Fibroblast of skin of right biceps (primary cell): ENCODE results near the gene NTF3.
A peak's percentile ranks its signal among the peaks of the same experiment; 100 is the strongest.

ENCODE experiments used
- DNase-seq: peaks from one replicate; pipeline ENCODE4 v3.0.0-alpha.2; 2013

The NTF3 gene

DNA sequence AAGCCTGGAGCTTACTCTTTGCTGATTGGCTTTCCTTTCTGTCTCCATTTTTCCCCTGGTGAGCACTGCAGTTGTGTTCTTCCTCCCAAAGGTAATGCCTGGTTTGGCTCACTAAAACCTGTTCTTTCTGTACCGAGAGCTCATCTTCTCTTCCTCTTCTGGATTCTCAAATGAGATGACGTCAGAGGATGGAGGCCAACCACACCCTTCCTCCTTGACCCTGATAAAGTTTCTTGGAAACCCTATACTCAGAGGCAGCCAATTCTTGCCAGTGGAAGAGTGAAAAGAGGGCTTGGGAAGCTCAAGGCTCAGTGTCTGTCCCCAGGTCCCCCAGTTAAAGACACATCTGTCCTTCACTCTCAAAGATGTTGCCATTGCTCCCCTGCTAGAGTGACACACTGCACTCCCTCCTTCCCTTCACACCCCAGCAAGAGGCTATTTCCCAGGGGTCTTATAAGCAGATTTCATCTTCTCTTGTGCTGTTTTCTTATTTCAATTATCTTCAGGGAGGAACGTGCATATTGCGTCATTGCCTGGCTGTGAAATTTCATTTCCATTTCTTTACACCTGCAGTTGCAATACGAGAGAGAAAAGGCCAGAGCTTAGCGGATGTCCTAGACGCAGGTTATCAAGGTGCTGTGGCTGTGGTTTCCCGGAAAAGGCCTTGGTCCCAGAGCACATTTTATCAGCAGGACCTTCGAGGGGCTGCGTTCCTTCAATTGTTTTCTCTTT is 27.3 kb downstream of the NTF3 start:
- DNase-seq: no peak

DNA sequence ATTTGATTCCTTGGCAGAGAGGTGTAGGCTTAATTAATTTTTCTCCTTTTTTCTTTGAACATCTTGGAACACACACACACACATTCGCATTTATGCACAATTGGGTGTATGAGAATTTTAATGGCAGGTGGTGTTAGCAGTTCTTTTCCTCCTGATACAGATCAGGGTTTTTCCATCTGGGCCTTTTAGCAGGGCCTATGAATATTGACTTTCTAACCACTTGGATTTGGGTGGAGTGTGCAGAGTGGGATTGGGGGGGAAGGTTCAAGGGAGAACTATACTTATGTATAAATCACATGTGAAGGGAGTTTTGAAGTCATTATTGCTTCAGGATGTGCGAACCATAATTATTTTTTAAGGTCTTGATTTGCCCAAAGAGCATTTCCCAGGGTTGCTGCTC is 28.9 kb downstream of the NTF3 start:
- no peak for DNase-seq

DNA sequence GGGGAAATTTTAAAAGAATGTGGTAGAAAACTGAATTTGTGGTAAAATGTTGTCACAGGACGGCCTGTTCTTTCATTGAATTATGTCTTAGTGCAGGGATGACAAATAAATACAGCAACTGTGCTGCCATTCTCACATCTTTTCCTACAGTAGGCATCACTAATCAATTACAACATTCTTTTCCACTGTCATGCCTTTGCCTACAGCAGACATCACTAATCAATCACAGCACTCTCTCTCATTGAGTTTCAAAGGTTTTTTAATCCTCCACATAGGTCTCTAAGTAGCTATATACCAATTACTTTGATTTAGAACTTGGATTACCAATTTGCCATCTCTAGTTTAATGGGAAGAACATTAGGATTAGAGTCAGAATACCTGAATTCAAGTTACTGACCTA is 30.1 kb downstream of the NTF3 start:
- no peak for DNase-seq

DNA sequence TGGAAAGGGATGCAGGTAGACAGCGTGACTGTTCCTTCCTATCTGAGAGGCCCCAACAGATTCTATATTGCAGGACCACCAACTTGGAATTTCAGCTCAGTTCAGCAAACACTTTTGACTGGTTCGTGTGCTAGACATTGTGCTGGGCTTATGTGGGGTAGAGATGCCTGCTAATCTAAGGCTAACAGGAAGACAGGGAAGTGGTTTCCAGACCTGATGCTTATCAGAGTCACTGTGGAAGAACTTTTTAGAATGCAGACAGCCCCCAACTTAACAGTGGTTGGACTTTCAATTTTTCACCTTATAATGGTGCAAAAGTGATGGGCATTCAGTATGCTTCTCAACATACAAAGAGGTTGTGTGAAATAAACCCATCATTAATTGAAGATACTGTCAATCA is 32.2 kb downstream of the NTF3 start:
- no peak for DNase-seq

DNA sequence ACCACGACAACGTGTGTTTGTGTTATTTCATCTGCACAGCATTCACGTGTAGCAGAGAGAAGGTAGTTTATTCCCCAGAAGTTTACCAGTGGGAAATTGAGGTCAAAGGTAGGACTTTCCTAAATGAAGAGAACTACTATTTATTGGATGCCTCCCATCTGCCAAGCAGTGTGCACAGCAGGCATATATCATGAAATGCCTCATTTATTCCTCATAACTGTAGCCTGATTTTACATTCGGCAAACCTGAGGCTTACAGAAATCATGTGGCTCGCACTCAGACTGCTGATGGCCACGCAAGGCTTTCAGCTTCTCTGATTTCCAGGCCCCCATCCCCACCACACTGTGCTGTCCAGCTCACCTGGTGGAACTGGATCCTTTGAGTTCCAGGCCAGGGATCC is 33.5 kb downstream of the NTF3 start:
- DNase-seq: no peak

DNA sequence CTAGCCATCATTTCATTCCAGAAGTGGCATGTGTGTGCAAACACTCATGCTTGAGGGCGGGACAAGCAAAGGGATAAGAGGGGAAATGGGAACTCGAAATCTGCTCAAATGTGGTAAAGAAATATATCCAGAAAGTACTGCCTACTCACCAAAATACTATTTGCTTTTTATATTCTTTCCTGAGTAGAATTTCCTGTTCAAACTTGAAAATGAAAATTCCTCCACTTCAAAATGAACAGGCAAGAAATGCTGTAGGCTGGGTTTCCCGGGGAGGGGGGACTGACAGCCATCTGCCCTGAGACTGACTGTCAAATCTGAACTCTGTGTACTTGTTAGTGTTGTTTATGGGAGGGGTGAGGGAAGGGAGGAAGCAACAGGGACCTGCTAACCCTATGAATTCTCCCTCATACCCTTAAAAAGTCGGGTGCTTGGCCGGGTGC is 34.6 kb downstream of the NTF3 start:
- DNase-seq: peak; percentile 82

DNA sequence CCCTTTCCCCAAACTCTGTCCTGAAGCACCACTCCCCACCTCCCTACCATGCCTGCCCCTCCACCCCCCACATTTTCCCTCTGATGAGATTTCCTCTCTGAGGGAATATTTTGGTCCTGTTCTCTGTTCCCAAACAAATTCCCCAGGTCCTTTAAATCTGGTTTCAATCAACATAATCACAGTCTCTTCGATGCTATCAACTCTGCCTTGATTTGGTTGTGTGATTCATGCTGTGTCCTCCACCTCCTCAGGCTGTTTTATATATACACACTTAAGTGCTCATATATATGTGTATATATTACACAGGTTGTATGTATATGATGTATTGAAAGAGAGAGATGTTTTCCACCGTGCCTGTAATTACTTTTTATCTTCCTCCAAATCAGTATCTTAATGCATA is 36.0 kb downstream of the NTF3 start:
- peak; percentile 79 for DNase-seq

DNA sequence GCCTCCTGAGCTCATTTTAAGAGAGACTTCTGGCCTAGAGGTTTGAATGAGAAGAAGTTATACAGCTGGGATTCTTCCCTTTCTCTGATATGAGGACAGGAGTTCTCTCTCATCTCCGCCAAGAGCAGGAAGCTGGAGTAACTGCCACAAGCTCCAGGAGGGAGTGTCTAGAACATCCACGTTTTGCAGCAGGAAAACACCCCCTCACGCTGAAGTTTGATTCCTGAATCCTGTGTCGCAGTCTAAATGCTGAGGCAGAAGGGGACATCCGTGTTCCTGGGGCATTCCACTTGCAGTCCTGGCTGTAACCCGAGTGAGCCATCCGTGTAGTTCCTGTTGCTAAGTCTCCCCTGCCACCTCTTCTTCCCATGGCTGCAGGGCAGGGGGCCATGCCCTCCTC is 38.3 kb downstream of the NTF3 start:
- DNase-seq: peak; percentile 19

DNA sequence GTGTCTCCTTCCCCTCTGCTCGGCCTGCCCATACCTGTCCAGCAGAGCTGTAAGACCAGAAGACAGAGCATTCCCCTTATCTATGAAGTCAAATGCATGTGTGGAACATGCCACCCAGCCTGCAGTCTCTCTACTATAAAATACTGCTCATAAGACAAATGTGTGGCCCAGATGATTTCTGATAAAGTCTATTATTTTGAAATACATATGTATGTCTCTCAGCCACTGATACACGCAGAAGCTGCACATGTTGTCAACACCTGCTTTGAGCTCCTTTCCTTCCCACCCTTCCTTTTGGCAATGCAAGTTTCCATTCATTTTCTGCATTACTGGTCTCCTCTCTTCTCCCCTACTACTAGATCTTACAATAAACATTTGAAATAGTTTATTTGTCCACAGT is 38.8 kb downstream of the NTF3 start:
- DNase-seq: no peak

DNA sequence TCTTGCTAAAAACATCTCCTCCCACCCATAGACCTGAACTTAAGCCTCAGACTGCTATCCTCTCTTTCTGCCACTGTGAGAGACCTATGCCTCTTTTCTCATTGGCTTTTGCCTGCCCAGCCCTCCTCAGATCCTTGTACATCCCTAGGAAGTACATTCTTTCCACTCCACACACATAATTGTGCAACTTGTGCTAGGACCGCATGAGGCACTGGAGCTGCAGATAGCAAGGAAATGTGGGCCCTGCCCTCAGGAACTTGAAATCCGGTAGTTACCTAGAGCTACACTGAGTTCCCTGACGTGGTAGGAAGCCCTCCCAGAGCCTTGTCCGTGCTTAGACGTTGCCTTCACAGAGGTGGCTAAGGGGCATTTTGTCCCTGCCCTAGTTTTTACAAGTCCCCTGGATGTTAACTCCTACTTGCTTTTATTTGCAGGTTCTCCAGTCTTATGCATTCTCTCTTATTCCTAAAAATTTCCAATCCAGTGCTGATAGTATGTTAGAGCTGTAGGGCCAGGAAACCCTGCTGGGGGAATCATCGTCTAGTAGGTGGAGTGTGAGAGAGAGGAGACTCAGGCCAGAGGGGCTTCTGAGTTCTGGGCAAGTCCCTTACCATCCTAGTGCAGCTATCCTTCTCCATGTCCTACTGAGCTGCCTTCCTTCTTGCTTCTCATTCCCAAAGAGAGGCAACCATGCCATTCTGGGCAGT is 41.3 kb downstream of the NTF3 start:
- peak; percentile 61 for DNase-seq

DNA sequence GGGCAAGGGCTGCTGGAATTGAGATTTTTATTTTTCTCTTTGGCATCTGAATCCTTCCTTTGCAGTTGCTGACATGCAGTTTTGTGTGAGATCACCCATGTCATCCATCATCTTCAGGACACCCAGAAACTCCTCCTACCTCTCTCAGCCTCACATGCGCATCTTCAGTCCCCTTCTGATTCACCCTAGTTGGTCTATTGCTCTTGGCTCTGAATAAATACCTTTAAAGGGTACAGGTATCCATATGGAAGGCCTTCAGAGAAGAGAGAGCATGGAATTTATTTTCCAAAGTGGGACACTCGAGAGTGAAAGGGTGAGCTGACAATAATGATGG is 41.8 kb downstream of the NTF3 start:
- DNase-seq: no peak

DNA sequence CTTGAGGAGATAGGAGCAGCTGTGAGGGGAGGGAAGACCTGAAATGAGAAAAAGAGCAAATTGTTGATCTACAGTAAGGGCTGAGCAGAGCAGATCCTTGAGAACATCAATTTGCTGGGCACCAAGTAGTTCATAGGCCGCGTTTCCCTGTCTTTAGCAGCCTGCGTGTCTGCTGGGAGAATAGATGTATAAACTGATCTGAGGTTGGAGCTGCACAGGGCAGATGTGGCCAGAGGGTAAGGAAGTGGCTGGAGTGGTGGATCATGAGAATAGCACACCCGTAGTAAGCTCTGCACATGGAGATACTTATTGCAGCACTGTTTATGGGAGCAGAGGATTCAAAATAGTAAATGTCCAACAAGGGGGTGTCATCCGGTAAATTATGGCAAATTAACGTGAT is 44.4 kb downstream of the NTF3 start:
- DNase-seq: no peak

DNA sequence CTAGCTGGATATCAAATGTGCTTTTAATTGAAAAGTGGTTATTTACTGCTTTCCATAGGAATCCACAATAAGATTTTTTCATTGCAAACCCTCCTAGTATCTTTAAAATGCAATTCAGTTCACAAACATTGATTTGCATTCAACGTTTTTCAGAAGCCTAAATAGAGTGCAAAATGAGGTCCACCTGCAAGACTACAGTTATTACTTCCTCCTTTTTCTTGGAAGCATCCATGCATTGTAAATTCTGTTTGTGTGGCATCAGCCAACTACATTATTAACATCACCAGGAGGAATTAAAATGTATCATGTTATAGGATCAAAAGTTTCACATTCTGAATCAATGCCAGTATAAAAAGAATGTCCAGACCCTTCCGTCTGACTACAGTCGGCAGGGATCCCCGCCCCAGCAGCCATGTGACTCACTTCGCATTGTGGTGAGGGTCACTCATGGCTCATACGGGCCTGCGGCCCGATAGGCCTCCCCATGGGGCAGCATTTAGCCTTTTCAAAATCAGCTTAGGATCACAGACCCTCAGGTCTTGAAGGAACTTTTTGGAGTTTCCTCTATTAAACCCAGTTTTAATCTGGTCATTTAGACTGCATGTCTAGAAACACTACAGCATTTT is 46.3 kb downstream of the NTF3 start:
- no peak for DNase-seq

DNA sequence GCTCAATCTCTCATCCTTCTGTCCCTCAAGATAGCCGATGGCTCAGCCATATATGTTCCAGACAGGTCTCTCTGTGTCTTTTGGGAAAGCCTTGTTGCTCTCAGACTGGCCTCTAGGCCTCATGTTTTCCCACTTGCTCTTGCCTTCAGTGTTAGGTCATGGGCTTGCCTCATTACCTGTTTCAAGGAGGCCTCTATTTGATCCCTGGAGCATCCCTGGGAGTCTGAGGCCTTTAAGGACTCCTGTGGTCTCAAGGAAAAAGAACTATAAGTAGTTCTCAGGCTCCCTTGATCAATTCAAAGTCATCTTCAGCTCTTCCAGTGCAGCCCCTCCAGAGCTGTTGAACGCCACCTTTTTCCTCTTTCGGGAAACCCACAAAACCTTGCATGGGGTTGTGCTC is 47.9 kb downstream of the NTF3 start:
- DNase-seq: no peak

DNA sequence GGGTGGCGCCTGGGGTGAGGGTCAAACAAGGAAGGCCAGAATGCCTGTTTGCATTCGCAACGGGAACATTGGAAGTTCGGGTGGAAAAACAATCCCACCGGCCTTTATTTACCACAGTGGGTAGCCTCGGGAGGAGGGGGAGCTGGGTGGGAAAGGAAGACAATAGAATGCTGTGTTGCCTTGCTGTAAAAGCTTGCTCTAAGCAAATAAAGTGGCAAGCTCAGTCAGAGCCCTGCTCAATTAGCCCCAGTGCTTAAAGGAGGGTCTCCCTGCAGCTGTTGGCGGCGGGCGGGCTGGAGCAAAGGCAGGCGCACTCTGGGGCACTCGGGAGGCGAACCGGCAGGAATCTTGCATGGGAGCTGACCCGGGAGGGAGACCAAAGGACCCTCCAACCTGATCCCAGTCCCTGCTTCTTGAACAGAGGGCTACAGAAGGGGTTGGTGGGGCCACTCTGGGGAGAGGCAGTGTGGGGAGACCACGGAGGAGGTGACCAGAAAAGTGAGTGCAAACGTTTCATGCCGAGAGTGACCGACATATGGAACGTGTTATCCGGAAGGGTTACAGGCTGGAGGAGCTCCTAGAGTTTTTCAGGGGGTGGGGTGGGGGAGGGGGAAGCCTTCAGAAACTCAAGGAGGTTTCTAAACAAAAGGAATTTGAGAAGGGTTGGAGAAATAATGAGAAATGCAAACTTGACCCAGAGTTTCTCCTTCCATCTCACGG is 48.5 kb downstream of the NTF3 start:
- DNase-seq: peak; percentile 68

DNA sequence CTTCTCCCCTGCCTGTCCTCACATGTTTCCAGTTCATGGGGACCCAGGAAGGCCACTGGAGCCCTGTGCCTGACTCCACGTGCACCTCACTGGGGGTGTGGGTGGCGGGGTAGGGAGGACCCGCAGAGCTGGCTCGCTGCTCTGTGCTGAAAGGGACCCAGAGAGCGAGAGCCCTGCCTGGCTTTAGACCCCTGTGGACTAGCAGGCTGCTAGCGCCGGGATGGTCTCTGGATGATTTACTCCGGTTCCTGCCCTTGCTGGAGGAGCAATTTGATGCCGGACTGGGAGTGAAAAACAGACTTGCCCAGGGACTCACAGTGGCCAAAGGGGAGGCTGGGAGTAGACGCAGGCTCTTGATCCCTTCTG is 49.0 kb downstream of the NTF3 start:
- DNase-seq: no peak

DNA sequence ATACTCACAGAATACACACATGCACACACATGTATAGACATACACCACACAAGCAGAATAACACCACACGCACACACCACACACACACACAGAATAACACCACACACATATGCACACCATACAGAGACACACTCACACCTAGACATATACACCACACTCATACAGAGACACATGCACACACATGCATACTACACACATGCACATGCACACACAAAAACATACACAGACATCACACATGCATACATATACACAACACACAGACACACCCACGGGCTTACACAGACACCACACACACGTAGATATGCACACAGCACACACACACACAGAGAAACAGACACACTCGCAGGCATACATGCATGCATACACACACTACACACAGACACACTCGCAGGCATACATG is 49.7 kb downstream of the NTF3 start:
- DNase-seq: no peak

DNA sequence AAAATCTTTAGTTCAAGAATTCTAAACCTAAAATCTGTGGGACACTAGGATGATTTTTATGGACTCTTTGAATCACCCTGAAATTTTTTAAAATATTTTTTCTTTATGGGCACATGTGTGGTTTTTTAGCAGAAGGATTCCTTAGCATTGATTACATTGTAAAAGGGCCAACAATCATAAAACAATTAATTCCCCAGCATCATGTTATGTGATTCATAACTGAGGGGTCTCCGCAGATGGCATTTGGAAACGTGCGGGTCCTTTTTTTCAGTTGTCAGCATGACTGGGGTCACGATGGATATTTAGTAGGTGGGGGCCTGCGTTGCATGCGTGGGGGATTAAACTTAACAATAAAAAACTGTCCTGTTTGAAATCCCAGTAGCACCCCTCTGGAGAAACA is 52.5 kb downstream of the NTF3 start:
- peak; percentile 58 for DNase-seq

DNA sequence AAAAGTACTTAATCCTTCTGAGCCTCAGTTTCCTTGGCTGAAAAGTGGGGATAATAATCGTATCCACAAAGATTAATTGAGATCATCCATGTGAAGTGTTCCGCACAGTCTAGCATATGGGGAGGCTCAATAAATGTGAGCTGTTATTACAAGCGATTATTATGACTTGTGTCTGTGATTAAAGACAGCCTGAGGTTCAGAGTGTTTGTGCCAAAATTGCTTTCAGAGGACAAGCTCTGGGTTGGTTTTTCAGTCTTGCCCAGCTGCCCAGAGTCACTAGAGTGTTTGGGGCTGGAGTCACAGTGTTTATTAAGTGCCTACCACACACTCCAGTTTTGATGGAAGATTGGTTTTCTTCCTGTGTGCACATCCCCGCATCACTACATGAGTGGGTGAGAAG is 53.5 kb downstream of the NTF3 start:
- DNase-seq: no peak

DNA sequence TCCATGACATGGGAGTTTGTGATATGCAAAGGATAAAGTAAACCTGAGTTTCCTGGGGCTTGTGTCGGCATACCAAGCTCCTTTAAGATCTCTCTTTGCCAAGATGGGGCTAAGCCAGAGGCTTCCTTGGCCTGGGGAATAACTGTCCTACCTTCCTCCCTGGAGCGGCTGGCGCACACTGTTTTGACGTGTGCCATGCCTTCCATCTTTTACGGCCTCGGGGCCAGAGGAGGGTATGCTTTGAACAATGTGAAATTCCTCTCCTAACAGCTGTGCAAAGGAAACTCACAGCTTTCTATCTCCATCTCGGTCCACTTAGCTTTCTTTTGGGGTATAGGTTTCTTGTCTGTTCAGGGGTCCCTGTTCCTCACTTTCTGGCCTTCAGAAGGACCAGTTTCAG is 55.2 kb downstream of the NTF3 start:
- DNase-seq: no peak

DNA sequence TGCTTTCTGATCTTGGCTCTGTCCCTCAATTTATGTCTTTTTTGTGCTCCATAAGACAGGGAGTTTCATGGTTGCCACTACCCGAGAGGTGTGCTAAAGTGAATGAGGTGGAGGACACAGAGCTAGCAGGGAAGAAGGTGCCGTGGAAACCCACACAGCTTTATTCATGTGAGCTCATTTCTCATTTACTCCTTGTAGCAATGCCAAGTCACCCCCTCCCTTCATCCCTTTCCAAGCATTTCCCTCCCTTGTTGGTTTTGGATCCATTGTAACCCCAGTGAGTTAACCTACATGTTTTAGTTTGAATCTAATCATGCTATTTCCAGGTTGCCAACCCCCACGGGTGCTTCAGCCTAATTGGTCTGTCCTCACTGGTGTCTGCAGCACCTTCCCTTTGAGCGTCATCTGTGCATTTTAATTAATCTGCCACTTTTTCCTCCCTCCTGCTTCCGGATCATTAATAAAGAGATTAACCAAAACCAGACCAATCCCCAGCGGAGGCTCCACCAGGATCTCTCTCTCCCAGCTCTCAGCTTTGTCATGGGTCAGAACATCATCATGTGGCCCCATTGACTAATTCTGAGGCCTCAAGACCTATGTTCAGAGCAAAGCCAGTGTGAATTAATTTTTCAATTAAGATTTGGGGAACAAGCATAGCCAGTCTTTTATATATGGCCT is 56.2 kb downstream of the NTF3 start:
- DNase-seq: peak; percentile 76

DNA sequence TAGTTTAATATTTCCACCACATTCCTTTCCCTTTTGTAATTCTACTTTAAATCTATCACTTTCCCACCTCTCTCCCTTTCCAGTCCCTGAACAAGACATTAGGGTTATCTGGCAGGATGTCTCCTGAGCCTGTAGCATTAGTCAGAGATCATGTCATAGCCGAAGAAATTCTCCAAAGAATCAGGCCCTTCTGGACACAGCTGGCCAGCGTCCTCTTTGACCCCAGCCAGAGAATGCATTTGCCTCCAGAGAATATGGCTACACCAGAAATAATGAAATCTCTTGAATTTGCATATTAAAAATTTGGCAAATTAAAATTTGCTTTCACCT is 56.7 kb downstream of the NTF3 start:
- DNase-seq: peak; percentile 76

DNA sequence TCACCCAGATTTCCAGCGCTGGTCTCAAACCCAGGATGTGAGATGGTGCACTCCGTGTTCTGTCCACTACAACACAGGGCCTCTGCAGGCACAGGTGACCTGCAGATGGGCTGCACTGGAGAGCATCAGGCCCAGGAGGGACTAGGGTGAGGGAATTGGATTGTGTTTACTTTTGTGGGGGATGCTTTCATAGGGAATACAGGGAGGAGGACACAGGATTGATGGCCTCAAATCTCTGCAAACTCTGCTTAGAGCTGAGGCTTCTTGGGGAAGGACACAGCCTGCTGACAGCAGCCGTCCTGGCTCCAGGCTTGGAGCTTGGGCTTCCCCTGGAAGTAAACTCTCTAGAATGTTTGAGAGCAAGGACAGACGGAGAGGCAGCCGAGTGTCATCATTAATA is 57.1 kb downstream of the NTF3 start:
- no peak for DNase-seq
